ENCODE data around the gene MTMR1.

GRCh38 chrX:150763303-150763797 lies 70.2 kb downstream of the MTMR1 start:
- TF ChIP-seq CTCF (IDR thresholded peaks at IDR 0.05; ENCODE audit: low read depth, low read length, poor library complexity, severe bottlenecking) (no peak), EZH2phosphoT487 (IDR thresholded peaks at IDR 0.05; ENCODE audit: borderline replicate concordance, low read length) (no peak)
